Cardiac muscle cell (in vitro differentiated cells and primary cell): Measurements from ENCODE around the gene FAM43A. TPM values are rescaled to one million over a fixed set of nuclear protein-coding genes. Genes with fewer than 3 reads are reported as not detected.

Experiments
- DNase-seq, 2 donors: peaks; one replicate each; pipeline versions ENCODE4 v3.0.0 to v3.0.0-alpha.2; 2010 to 2017; ENCODE audit warnings: low read depth in 1 of 2, low spot score in 1 of 2
- H3K27ac ChIP-seq: fragments of 200-600 bp; sonication (generic); 2 replicates; pipeline ENCODE4 v1.5.1; 2016
- H3K27me3 ChIP-seq: fragments of 200-600 bp; sonication (generic); 2 replicates; pipeline ENCODE4 v1.6.0; 2016; ENCODE audit warnings: control low read depth
- H3K36me3 ChIP-seq: fragments of 200-600 bp; sonication (generic); 2 replicates; pipeline ENCODE4 v1.5.1; 2016; ENCODE audit warnings: control low read depth
- H3K4me1 ChIP-seq: fragments of 200-600 bp; sonication (generic); 2 replicates; pipeline ENCODE4 v1.8.1; 2017; ENCODE audit warnings: low read depth, mild to moderate bottlenecking, mixed run types
- H3K4me3 ChIP-seq: fragments of 200-600 bp; sonication (generic); 2 replicates; pipeline ENCODE4 v1.5.1; 2016; ENCODE audit warnings: mild to moderate bottlenecking
- H3K9me3 ChIP-seq: fragments of 200-600 bp; sonication (generic); 2 replicates; pipeline ENCODE4 v1.5.1; 2017; ENCODE audit warnings: low read depth, mild to moderate bottlenecking, control low read depth
- polyA plus RNA-seq: library from polyadenylated mRNA; unstranded; fragments of >200 nt; fragmentation: Nextera tagmentation; extraction: Ambion mirVana; gene quantifications from 2 replicates; pipeline ENCODE4 v1.2.1, GENCODE V29; 2016
- total RNA-seq: library from RNA; depleted of rRNA; stranded (reverse); fragments of >200 nt; gene quantifications from 2 replicates; pipeline ENCODE4 v1.2.3, GENCODE V29; 2016
- TF ChIP-seq, protein P1 (sequence below): IDR thresholded peaks from 2 replicates; pipeline ENCODE4 v1.5.1; 2012; ENCODE audit warnings: low read depth, mild to moderate bottlenecking, low read length

FAM43A gene
- total and polyA plus RNA-seq, 2 experiments from 2014 or later, result 4.9 to 18.3 TPM

- no peaks in the 10 kb centered on the region for H3K9me3 ChIP-seq
- H3K4me1 ChIP-seq, result peaks cover 10% of the 10 kb centered on the region
- H3K36me3 ChIP-seq, result no peaks in the 10 kb centered on the region
- no peaks in the 10 kb centered on the region for H3K27me3 ChIP-seq
- TF ChIP-seq, protein P1, sequence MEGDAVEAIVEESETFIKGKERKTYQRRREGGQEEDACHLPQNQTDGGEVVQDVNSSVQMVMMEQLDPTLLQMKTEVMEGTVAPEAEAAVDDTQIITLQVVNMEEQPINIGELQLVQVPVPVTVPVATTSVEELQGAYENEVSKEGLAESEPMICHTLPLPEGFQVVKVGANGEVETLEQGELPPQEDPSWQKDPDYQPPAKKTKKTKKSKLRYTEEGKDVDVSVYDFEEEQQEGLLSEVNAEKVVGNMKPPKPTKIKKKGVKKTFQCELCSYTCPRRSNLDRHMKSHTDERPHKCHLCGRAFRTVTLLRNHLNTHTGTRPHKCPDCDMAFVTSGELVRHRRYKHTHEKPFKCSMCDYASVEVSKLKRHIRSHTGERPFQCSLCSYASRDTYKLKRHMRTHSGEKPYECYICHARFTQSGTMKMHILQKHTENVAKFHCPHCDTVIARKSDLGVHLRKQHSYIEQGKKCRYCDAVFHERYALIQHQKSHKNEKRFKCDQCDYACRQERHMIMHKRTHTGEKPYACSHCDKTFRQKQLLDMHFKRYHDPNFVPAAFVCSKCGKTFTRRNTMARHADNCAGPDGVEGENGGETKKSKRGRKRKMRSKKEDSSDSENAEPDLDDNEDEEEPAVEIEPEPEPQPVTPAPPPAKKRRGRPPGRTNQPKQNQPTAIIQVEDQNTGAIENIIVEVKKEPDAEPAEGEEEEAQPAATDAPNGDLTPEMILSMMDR, result no peak
- no peak for DNase-seq
- H3K4me3 ChIP-seq, result no peak overlapping the region
- no peak overlapping the region for H3K27ac ChIP-seq
Measured at GRCh38 chr3:194720048-194720447, 34.4 kb downstream of the FAM43A start.

DNA sequence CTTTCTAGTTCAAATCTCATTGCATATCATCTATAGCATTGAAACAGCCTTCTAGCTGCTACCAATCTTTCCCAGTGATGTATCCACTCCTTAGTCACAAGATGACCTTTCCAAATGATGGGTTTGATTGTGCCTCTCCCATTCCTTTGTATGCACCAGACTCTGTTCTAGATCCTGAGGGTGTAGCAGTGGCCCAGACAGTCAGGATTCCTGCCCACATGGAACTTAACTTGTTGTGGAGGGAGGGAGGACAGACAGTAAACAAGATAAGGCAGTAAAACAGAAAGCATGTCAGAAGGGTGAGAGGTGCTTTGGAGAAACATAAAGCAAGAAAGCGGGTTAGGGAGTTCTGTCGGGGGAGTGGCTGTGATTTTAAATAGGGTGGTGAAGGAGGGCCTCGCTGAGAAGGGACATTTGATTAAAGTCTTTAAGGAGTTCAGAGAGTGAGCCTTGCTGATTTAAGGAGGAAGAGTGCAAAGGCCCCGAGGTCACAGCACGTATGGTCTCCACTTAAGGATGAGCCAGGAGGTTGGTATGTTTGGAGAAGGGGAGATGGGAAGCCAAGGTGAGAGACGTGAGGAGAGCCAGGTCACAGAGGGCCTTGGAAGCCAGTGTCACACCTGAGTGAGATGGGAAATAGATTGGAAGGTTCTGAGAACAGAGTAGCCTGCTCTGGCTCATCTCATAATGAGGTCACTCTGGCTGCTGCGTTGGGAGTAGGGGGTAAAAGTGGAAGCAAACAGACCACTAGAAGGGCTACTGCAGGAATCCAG, 38.3 kb downstream of the FAM43A start:
- TF ChIP-seq, protein P1, result no peak
- no peaks in the 10 kb centered on the region for H3K9me3 ChIP-seq
- H3K4me3 ChIP-seq, result no peak overlapping the region
- no peaks in the 10 kb centered on the region for H3K27me3 ChIP-seq
- DNase-seq, result no peak
- peaks cover 31% of the 10 kb centered on the region for H3K4me1 ChIP-seq
- no peaks in the 10 kb centered on the region for H3K36me3 ChIP-seq
- H3K27ac ChIP-seq, result peak overlapping the region; percentile 88

- no peaks in the 10 kb centered on the region for H3K9me3 ChIP-seq
Measured at GRCh38 chr3:194725346-194725745, 39.7 kb downstream of the FAM43A start.

DNA sequence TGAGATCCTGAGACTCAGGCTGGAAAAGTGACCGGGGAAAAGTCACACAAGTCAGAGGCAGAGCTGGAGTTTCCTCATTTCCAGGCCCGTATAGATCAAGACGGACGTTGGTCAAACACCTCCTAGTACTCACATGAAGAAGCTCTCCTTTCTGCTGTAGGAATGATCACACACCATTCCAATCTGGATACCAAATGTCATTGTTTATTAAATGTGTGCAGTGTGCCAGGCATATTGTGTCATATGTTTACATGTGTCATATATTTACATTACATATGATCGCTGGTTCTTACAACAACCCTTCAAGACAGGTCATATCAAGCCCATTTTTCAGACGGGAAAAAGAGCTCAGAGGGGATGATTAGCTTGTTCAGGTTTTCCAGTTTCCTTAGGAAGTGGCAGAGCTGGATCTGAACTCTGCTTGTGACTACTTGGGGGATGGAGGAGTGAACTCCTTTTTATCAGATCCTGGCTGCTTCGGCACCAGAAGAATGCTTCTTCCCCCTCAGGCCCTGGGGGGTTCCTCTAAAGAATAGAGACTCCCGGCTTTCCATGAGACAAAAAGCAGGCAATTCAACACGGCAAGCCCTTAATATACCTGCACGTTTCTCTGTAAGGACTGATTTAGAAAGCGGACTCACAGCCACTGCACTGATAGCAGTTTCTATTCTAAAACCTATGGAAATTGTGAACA, 41.9 kb downstream of the FAM43A start:
- H3K4me3 ChIP-seq, result no peak overlapping the region
- H3K4me1 ChIP-seq, result peaks cover 42% of the 10 kb centered on the region
- H3K27ac ChIP-seq, result no peak overlapping the region
- TF ChIP-seq, protein P1, result no peak
- H3K27me3 ChIP-seq, result no peaks in the 10 kb centered on the region
- H3K36me3 ChIP-seq, result no peaks in the 10 kb centered on the region
- H3K9me3 ChIP-seq, result no peaks in the 10 kb centered on the region
- no peak for DNase-seq

More at GRCh38 chr3:194725346-194725745, 39.7 kb downstream of the FAM43A start:
- peak in 1 of 2 donors; percentile 77 for DNase-seq
- Histone ChIP-seq H3K4me3 (no peak overlapping the region), H3K27me3 (no peaks in the 10 kb centered on the region), H3K27ac (peak overlapping the region; percentile 88), H3K4me1 (peaks cover 34% of the 10 kb centered on the region), H3K36me3 (no peaks in the 10 kb centered on the region)
- TF ChIP-seq, protein P1, result no peak

GRCh38 chr3:194728986-194729385, 43.3 kb downstream of the FAM43A start:
- H3K9me3 ChIP-seq, result no peaks in the 10 kb centered on the region
- no peak overlapping the region for H3K4me3 ChIP-seq
- no peaks in the 10 kb centered on the region for H3K27me3 ChIP-seq
- TF ChIP-seq, protein P1, result no peak
- peaks cover 42% of the 10 kb centered on the region for H3K4me1 ChIP-seq
- no peak overlapping the region for H3K27ac ChIP-seq
- no peak for DNase-seq
- H3K36me3 ChIP-seq, result no peaks in the 10 kb centered on the region
